GM18873 (cell line): ENCODE measurements around the gene C14orf180.

Experiments used
- ATAC-seq: cut with Tn5 transposase; IDR thresholded peaks from one replicate; pipeline ENCODE4 v1.9.1; 2021; ENCODE audit warnings: mild to moderate bottlenecking, moderate library complexity, moderate number of reproducible peaks; ENCODE audit not compliant: unreplicated experiment, low FRiP score

The C14orf180 gene

GRCh38 chr14:104549536-104550339 is 29.8 kb upstream of the C14orf180 start:
- no peak for ATAC-seq

GRCh38 chr14:104550340-104550860 is 29.2 kb upstream of the C14orf180 start:
- ATAC-seq = no peak

- no peak for ATAC-seq
Measured at GRCh38 chr14:104550861-104551728, 28.5 kb upstream of the C14orf180 start.

GRCh38 chr14:104551851-104552737 is 27.5 kb upstream of the C14orf180 start:
- ATAC-seq = no peak

GRCh38 chr14:104552738-104553125 is 26.8 kb upstream of the C14orf180 start:
- no peak for ATAC-seq

GRCh38 chr14:104553166-104554087 is 26.1 kb upstream of the C14orf180 start:
- no peak for ATAC-seq

GRCh38 chr14:104554088-104554607 is 25.4 kb upstream of the C14orf180 start:
- ATAC-seq = no peak

- ATAC-seq = no peak
Measured at GRCh38 chr14:104554608-104555429, 24.7 kb upstream of the C14orf180 start.

GRCh38 chr14:104555430-104556255 is 23.9 kb upstream of the C14orf180 start:
- ATAC-seq = no peak

- ATAC-seq = no peak
Measured at GRCh38 chr14:104556256-104557021, 23.1 kb upstream of the C14orf180 start.

GRCh38 chr14:104557086-104557485 is 22.5 kb upstream of the C14orf180 start:
- no peak for ATAC-seq

GRCh38 chr14:104557766-104558165 is 21.8 kb upstream of the C14orf180 start:
- ATAC-seq = no peak

- ATAC-seq = no peak
Measured at GRCh38 chr14:104558231-104559027, 21.1 kb upstream of the C14orf180 start.

GRCh38 chr14:104559028-104559803 is 20.3 kb upstream of the C14orf180 start:
- ATAC-seq = no peak
